Thymus (tissue), 11 donors: ENCODE measurements around the gene RBP4. TPM values are rescaled to one million over a fixed set of nuclear protein-coding genes. Genes with fewer than 3 reads are reported as not detected.

ENCODE experiments used
- DNase-seq, 9 donors: peaks; one replicate each; pipeline ENCODE4 v3.0.0-alpha.2; 2013; ENCODE audit warnings: low spot score in 9 of 9, low read depth in 6 of 9, missing footprints in 1 of 9
- H3K27ac ChIP-seq, 2 donors: one replicate each; pipeline ENCODE4 v1.5.1; 2013; ENCODE audit warnings: control low read depth in 1 of 2, low read depth in 1 of 2, low read length in 1 of 2, mild to moderate bottlenecking in 1 of 2, moderate library complexity in 1 of 2
- H3K27me3 ChIP-seq, 2 donors: one replicate each; pipeline ENCODE4 v1.5.1; 2013; ENCODE audit warnings: low read length in 1 of 2; ENCODE audit not compliant: control insufficient read depth in 2 of 2, insufficient read depth in 1 of 2
- H3K36me3 ChIP-seq, 2 donors: one replicate each; pipeline ENCODE4 v1.5.1; 2013; ENCODE audit warnings: low read length in 1 of 2, mild to moderate bottlenecking in 1 of 2, moderate library complexity in 1 of 2; ENCODE audit not compliant: control insufficient read depth in 2 of 2, insufficient read depth in 2 of 2
- H3K4me1 ChIP-seq, 2 donors: one replicate each; pipeline ENCODE4 v1.5.1; 2013; ENCODE audit warnings: low read length in 2 of 2; ENCODE audit not compliant: control insufficient read depth in 2 of 2, insufficient read depth in 2 of 2
- H3K4me3 ChIP-seq, 2 donors: one replicate each; pipeline ENCODE4 v1.5.1; 2013; ENCODE audit warnings: low read length in 2 of 2, control low read depth in 1 of 2, mild to moderate bottlenecking in 1 of 2
- H3K9me3 ChIP-seq, 2 donors: one replicate each; pipeline ENCODE4 v1.5.1; 2013; ENCODE audit warnings: low read length in 1 of 2, mild to moderate bottlenecking in 1 of 2; ENCODE audit not compliant: control insufficient read depth in 2 of 2, insufficient read depth in 1 of 2
- WGBS: extraction: QIAGEN DNeasy Blood & Tissue Kit; methylation state at CpG from one replicate; pipeline ENCODE4 v1.1.7; 2013; 5-methylcytosine and 5-hydroxymethylcytosine counted together
- polyA plus RNA-seq: library from polyadenylated mRNA; stranded (reverse); fragments of 200-250 nt; gene quantifications from one replicate; pipeline ENCODE4 v1.2.3, GENCODE V29; 2013
- total RNA-seq: library from RNA; stranded (reverse); fragments of 120-200 nt; gene quantifications from one replicate; pipeline ENCODE4 v1.2.4, GENCODE V29; 2013
- donor health status: healthy.

Gene RBP4
- total and polyA plus RNA-seq, 2 donors: 0.19 to 3.1 TPM

DNA sequence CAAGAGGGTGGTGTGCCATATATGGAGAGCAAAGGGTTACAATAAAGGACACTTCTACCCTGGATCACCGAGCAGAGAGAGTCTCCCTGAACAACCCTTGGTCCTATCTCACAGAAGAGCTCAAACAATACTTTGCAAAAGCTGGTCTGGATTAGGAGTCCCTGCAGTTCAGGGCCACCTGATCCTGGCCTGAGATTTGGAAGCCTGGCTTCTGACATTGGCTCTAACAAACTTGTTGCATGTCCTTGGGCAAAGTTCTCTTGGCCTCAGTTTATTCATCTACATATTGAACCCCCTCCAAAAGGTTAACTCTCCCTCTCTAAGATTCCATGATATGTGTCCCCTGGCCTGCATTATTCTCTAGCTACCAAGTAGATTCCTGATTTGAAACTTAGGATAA, 1.7 kb downstream of the RBP4 start:
- Histone ChIP-seq H3K4me3 (no peak overlapping the region), H3K27me3 (peaks cover 31 to 50% of the 10 kb centered on the region in 2 donors), H3K27ac (no peak overlapping the region), H3K9me3 (peaks cover 0 to 3% of the 10 kb centered on the region in 2 donors), H3K4me1 (no peaks in the 10 kb centered on the region), H3K36me3 (no peaks in the 10 kb centered on the region)
- no peak for DNase-seq
- 91% methylated on average over 1 of the region's 1 CpG for WGBS

DNA sequence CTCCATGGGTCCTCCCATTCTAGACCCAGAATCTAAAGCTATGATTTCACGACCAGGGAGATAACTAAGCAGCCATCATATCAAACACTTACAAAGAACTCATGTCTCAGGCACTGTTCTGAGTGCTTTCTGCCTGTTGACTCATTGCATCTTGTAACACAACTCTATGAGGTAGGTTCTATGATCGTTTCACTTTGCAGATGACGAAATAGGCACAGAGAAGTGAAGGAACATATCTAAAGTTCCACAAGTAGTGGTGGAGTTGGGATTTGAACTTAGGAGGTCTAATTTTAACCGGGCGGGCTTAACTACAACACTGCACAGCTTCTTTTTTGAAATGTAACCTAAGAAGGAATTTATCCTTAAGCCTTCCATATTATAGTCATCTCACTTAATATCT, 2.9 kb downstream of the RBP4 start:
- H3K4me1 ChIP-seq: no peaks in the 10 kb centered on the region
- no peaks in the 10 kb centered on the region for H3K36me3 ChIP-seq
- no peak overlapping the region for H3K4me3 ChIP-seq
- peaks cover 25 to 42% of the 10 kb centered on the region in 2 donors for H3K27me3 ChIP-seq
- H3K27ac ChIP-seq: no peak overlapping the region
- H3K9me3 ChIP-seq: peaks cover 0 to 3% of the 10 kb centered on the region in 2 donors
- no peak for DNase-seq
- WGBS: 96% methylated on average over 5 of the region's 5 CpGs

DNA sequence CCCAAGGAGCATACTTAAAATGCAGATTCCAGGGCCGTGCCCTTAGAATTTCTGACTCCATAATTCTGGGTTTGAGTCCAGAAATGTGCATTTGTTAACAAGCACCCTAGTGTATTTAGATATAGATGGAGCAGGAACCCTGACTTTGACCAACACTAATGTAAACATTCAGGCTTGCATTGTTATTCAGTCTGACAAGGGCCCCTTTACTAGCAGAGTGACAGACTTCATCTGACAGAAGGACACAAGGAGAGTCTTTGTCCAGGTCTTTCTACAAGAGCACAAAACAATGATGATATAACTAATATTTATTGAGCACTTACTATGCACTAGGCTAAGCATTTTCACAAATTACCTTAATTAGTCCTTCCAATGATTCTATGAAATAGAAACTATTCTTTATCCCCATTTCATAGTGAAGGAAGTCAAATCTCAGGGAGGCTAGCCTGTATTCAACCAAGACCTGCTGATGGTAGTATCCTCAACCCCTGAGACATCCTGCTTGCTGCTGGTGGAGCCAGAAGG, 3.9 kb downstream of the RBP4 start:
- no peaks in the 10 kb centered on the region for H3K4me1 ChIP-seq
- peaks cover 17 to 32% of the 10 kb centered on the region in 2 donors for H3K27me3 ChIP-seq
- H3K9me3 ChIP-seq: peaks cover 0 to 3% of the 10 kb centered on the region in 2 donors
- DNase-seq: no peak
- H3K36me3 ChIP-seq: no peaks in the 10 kb centered on the region
- 92% methylated on average over 1 of the region's 1 CpG for WGBS
- H3K27ac ChIP-seq: no peak overlapping the region
- no peak overlapping the region for H3K4me3 ChIP-seq

DNA sequence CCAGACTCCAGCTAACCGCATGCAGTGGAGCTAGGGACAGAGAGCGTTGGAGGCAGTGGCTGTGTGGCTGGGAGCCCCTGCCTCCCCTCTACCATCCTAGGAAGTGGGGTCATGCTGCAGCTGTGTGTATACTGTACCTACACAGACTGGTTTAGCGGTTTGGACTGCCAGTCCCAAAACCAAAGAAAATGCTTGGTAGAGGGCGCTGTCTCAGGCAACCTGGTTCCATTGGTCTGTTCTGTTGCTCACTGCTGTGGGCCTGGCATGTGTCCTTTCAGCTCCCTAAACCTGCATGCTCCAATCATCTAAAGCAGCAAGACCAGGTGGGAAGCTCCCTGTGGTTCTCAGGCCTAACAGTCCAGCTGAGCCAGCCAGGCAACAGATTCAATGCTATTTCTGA, 4.5 kb downstream of the RBP4 start:
- WGBS: 96% methylated on average over 4 of the region's 4 CpGs
- H3K9me3 ChIP-seq: peaks cover 0 to 3% of the 10 kb centered on the region in 2 donors

DNA sequence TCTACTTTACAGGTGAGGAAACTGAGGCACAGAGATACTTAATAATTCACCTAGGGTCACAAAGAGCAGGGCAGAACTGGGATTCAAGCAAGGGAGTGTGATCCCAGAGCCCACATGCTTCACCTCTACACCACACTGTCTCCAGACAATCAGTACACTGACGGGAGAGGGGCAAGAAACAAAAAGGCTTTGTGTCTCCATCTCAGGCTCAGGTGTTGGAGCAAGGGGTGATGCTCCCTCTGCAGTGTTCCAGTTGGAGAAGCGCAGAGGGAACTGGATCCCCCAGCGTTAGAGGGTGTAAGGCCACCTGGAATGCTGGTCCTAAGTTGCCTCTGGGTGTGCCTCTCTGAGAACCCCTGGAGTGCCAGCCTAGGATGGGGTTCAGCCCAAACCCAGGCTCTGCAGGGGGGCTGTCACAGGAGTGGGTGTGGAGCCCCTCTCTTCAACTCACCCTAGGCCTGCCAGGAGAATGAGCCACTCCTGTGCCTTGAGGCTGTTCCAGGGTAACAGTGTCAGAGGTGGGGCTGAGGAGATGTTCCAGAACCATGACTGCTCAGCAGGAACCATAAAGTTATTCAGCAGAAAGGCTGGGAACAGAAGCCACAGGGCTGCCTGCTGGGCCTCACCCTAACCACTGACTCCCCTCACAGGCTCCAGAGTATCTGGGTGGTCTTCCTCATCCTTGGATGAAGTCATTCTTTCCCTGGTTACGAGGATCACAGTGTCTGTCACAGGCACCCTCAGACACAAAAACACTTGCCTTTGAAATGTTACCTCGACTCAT, 5.5 kb downstream of the RBP4 start:
- no peaks in the 10 kb centered on the region for H3K36me3 ChIP-seq
- H3K4me3 ChIP-seq: no peak overlapping the region
- H3K27me3 ChIP-seq: peaks cover 6 to 18% of the 10 kb centered on the region in 2 donors
- no peak for DNase-seq
- H3K9me3 ChIP-seq: no peaks in the 10 kb centered on the region
- no peaks in the 10 kb centered on the region for H3K4me1 ChIP-seq
- H3K27ac ChIP-seq: no peak overlapping the region
- 85% methylated on average over 5 of the region's 5 CpGs for WGBS

More for the DNA sequence above, 4.5 kb downstream of the RBP4 start:
- DNase-seq: no peak
- Histone ChIP-seq H3K4me3 (no peak overlapping the region), H3K4me1 (no peaks in the 10 kb centered on the region), H3K27ac (no peak overlapping the region), H3K27me3 (peaks cover 16 to 26% of the 10 kb centered on the region in 2 donors), H3K36me3 (no peaks in the 10 kb centered on the region)

DNA sequence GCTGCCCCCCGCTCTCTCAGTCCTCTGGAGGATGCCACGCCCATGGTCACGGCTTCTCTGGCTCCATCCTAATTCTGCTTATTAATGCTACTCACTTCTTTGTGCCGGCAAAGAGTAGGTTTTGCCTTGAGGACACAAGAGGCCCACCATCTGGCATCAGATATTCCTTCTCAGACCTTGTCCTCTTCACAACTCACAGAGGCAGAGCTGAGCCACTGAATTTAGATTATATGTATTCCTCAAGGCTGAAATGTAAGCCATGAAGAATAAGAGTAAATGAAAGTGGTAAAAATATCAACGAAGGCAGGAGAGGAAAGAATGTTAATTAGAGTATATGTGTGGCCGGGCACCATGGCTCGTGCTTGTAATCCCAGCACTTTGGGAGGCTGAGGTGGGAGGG, 6.5 kb downstream of the RBP4 start:
- Histone ChIP-seq H3K4me1 (no peaks in the 10 kb centered on the region), H3K27ac (no peak overlapping the region), H3K36me3 (no peaks in the 10 kb centered on the region), H3K4me3 (no peak overlapping the region), H3K9me3 (no peaks in the 10 kb centered on the region), H3K27me3 (peaks cover 0 to 7% of the 10 kb centered on the region in 2 donors)
- no peak for DNase-seq
- 86% methylated on average over 7 of the region's 7 CpGs for WGBS

DNA sequence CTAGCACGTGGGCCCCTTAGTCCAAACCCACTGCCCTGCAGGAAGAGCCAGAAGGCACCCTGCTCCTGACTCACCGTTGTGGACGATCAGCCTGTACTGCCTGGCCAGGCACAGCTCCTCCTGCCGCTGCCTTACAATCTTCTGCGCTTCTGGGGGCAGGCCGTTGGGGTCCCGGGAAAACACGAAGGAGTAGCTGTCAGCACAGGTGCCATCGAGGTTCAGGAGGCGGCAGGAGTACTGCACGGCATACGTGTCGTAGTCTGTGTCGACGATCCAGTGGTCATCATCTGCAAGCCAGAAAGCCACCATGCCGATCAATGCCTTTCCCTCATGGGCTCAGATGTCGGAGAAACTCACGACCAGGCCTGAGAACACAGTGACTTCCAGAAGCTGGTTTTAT, 7.3 kb downstream of the RBP4 start:
- no peak overlapping the region for H3K4me3 ChIP-seq
- peaks cover 0 to under 1% of the 10 kb centered on the region in 2 donors for H3K27me3 ChIP-seq
- H3K36me3 ChIP-seq: no peaks in the 10 kb centered on the region
- H3K9me3 ChIP-seq: no peaks in the 10 kb centered on the region
- 94% methylated on average over 18 of the region's 18 CpGs for WGBS
- no peak for DNase-seq
- no peaks in the 10 kb centered on the region for H3K4me1 ChIP-seq
- no peak overlapping the region for H3K27ac ChIP-seq

DNA sequence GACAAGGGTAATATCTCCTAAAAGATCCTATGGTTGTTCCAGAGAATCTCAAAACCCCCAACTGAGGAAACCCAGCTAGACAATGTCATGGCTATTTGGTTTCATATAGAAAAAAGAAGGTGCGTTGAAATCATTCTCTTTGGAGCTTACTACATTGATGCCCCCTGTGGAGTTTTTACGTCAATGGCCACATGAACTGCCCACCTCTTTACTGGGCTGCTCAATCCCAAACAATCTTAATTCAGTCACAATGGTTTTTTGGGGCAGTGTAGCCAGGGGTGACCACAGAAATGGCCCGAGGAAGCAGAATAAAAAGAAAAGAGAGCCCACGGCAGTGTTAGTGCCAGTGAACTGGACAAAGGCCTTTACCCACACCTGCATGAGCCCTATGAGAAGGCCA, 7.8 kb downstream of the RBP4 start:
- no peak overlapping the region for H3K27ac ChIP-seq
- no peaks in the 10 kb centered on the region for H3K9me3 ChIP-seq
- no peak overlapping the region for H3K4me3 ChIP-seq
- H3K4me1 ChIP-seq: no peaks in the 10 kb centered on the region
- no peak for DNase-seq
- no peaks in the 10 kb centered on the region for H3K27me3 ChIP-seq
- WGBS: 94% methylated on average over 4 of the region's 4 CpGs
- H3K36me3 ChIP-seq: no peaks in the 10 kb centered on the region

DNA sequence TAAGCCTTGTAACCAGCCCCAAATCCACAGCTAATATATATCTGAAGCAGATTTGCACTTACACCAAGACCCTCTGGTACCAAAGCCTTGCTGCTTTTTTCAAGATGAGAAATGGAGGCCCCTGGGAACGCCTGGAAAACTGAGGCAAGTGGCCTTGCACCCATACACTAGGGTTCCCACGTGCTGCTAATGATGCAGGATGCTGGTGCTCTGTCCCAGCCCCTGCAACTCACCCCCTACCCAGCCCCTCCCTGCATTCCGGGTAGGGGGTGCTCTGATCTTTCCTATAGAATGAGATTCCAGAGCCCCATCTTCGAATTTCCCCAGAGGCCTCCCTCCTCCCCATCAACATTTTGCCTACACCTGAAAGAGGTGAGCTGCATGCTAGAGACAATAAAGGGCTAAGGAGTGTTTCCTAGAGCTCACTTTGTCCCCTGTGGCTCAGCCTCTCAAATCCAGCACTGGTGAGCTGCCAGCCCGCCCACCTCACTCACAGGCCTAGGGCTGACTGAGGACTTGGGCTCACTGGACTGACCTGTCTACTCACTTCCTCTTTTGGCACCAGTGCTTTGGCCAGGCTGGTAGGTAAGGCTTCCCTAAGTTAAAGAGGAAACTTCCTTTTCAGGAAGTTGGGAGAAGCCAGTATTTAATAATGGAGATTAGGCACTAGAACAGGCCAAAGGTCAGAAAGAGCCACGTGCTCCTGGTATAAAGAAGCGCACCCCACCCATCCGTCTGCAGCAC, 9.8 kb downstream of the RBP4 start:
- Histone ChIP-seq H3K4me3 (no peak overlapping the region), H3K4me1 (no peaks in the 10 kb centered on the region), H3K27ac (no peak overlapping the region), H3K27me3 (no peaks in the 10 kb centered on the region), H3K9me3 (no peaks in the 10 kb centered on the region), H3K36me3 (no peaks in the 10 kb centered on the region)
- 91% methylated on average over 8 of the region's 8 CpGs for WGBS
- DNase-seq: no peak
